ENCODE measurements around the gene SVOP.

- TF ChIP-seq CEBPB (IDR thresholded peaks at IDR 0.05) = no peak
- TF ChIP-seq YY1 (IDR thresholded peaks at IDR 0.05; ENCODE audit: low read depth) = no peak
- TF ChIP-seq CREB1 (IDR thresholded peaks at IDR 0.05; ENCODE audit: low read depth) = no peak
- no peak for TF ChIP-seq TAF1 (IDR thresholded peaks at IDR 0.05; ENCODE audit: low read depth)
- TF ChIP-seq EGR1 (IDR thresholded peaks at IDR 0.05) = no peak
- TF ChIP-seq EP300 (IDR thresholded peaks at IDR 0.05; ENCODE audit: borderline replicate concordance) = no peak
- TF ChIP-seq, protein P1, sequence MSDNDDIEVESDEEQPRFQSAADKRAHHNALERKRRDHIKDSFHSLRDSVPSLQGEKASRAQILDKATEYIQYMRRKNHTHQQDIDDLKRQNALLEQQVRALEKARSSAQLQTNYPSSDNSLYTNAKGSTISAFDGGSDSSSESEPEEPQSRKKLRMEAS (IDR thresholded peaks at IDR 0.05) = no peak
- TF ChIP-seq, protein P2, sequence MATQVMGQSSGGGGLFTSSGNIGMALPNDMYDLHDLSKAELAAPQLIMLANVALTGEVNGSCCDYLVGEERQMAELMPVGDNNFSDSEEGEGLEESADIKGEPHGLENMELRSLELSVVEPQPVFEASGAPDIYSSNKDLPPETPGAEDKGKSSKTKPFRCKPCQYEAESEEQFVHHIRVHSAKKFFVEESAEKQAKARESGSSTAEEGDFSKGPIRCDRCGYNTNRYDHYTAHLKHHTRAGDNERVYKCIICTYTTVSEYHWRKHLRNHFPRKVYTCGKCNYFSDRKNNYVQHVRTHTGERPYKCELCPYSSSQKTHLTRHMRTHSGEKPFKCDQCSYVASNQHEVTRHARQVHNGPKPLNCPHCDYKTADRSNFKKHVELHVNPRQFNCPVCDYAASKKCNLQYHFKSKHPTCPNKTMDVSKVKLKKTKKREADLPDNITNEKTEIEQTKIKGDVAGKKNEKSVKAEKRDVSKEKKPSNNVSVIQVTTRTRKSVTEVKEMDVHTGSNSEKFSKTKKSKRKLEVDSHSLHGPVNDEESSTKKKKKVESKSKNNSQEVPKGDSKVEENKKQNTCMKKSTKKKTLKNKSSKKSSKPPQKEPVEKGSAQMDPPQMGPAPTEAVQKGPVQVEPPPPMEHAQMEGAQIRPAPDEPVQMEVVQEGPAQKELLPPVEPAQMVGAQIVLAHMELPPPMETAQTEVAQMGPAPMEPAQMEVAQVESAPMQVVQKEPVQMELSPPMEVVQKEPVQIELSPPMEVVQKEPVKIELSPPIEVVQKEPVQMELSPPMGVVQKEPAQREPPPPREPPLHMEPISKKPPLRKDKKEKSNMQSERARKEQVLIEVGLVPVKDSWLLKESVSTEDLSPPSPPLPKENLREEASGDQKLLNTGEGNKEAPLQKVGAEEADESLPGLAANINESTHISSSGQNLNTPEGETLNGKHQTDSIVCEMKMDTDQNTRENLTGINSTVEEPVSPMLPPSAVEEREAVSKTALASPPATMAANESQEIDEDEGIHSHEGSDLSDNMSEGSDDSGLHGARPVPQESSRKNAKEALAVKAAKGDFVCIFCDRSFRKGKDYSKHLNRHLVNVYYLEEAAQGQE (IDR thresholded peaks at IDR 0.05; ENCODE audit: low read depth) = no peak
- TF ChIP-seq RAD21 (IDR thresholded peaks at IDR 0.05; ENCODE audit: low read depth) = no peak
- TF ChIP-seq FOXM1 (IDR thresholded peaks at IDR 0.05; ENCODE audit: borderline replicate concordance, low read depth) = no peak
- TF ChIP-seq TCF12 (IDR thresholded peaks at IDR 0.05; ENCODE audit: low read depth) = no peak
- TF ChIP-seq TEAD4 (IDR thresholded peaks at IDR 0.05) = no peak
Measured at GRCh38 chr12:108977360-108977759, 43.5 kb downstream of the SVOP start.

All from Ishikawa (cell line).